Stimulated activated CD8-positive, alpha-beta memory T cell treated with anti-CD3 and anti-CD28 coated beads, Interleukin-7, amount 100 ng/mL, for 48 hours (primary cell): ENCODE results near the gene SCAPER.
"Not testable (repeated sequence)": the region's sequence is repeated elsewhere in the genome, so short reads cannot be mapped to it uniquely, and the experiment has no call there.

Source experiments
- DNase-seq, 2 donors: peaks; one replicate each; pipeline ENCODE4 v3.0.0-alpha.2; 2020; ENCODE audit warnings: low read depth in 1 of 2; ENCODE audit errors: extremely low read depth in 1 of 2

SCAPER gene

GRCh38 chr15:76584868-76585575 is 320.1 kb downstream of the SCAPER start:
- DNase-seq, result no peak

DNA sequence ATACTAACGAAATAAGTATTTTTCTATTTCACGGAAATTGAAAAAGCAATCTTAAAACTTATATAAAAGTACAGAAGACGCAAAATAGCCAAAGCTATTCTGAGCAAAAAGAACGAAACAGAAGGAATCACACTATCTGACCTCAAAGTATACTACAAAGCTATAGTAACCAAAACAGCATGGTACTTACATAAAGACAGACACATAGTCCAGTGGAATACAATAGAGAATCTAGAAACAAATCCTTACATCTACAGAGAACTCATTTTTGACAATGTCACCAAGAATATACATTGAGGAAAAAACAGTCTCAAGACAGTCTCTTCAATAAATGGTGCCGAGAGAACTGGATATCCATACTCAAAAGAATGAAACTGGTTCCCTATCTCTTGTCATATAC is 322.6 kb downstream of the SCAPER start:
- no peak for DNase-seq

DNA sequence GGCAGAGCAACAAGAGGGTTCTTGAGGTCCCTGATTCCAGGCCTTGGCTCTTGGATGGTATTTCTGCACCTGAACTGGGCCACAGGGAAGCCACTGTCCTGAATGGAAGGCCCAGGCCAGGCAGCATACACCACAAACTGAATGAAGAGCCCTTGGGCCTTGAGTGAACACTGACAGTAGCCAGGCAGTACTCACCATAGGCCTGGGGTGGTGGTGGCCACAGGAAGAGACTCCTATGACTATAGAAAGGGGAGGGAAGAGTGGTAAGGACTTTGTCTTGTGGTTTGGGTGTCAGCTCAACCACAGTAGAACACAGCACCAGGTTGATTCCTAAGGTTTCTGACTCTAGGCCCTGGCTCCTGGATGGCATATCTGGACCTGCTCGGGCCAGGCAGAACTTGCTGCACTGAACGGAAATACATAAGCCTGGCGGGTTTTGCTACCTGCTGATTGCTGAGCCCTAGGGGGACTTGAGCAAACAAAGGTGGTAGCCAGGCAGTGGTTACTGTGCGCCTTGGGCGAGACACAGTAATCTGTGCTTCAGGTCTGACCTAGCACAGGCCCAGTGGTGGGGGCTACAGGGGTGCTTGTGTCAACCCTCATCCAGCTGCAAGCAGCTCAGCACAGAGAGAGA is 327.1 kb downstream of the SCAPER start:
- no peak for DNase-seq

- DNase-seq, result peak in 1 of 2 donors; percentile 0
These were observed 328.4 kb downstream of the SCAPER start for GRCh38 chr15:76576523-76577279.

DNA sequence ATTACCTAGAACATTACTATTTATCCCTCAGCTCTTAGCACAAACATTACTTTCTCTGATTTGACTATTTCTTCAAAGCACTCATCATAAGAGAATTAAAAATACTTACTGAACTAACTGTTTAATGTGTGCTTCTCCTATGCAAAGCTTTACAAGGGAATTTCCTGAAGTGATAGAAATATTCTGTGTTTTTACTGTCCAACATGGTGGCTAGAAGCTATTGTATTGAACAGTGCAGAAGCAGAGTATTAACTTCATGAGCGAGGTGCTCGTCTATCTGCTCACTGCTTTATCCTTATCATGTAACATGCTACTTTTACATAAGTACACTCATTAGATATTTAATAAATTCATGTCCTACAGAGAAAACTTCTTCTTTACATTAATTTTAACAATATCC is 329.5 kb downstream of the SCAPER start:
- DNase-seq, result no peak

GRCh38 chr15:76575274-76575673 is 329.9 kb downstream of the SCAPER start:
- DNase-seq, result no peak

DNA sequence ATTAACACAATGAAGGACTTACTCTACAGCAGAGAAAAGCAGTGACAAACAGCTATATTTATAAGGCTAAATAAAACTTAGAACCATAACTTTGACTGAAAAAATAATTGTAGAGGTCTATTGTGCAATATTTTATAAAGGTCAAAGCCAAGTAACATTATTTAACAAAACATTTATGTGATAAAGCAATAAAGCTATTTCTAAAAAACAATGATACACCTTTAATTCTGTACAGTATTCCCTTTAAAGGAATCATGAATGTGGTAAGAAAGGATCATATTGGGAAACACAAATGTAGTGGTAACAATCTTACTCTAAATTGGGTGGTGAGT is 332.2 kb downstream of the SCAPER start:
- no peak for DNase-seq

DNA sequence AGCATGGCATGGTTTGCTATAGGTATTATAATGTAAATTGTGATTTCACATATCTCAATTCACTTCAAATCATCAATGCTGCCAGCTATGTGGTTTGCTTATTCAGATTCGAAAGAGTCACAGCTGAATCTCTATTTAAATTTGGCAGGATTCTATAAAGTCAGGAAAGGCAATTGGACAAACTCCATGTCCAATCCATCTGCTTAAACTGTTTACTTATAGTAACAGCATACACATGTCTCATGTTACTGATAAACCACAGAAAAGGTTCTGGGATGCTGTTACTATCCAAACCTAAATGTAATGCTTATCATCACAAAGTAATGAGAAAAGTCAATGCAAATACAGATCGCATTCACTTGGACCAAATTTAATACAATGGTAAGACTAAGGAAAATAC is 338.9 kb downstream of the SCAPER start:
- DNase-seq, result no peak

DNA sequence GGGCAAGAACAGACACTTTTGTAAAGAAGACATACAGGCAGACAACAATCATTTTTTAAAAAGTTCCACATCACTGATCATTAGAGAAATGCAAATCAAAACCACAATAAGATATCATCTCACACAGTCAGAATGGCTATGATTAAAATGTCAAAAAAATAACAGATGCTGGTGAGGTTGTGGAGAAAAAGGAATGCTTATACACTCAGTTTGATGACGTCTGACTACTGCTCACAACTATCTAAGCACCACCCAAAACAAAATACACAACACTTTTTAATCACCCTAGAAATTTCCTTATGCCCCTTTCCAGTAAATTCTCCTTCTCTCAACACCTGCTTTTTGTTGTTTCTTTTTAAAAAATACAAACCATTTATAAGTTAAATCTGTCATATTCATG is 339.8 kb downstream of the SCAPER start:
- DNase-seq, result no peak

GRCh38 chr15:76555247-76555646 is 349.9 kb downstream of the SCAPER start:
- DNase-seq, result no peak

DNA sequence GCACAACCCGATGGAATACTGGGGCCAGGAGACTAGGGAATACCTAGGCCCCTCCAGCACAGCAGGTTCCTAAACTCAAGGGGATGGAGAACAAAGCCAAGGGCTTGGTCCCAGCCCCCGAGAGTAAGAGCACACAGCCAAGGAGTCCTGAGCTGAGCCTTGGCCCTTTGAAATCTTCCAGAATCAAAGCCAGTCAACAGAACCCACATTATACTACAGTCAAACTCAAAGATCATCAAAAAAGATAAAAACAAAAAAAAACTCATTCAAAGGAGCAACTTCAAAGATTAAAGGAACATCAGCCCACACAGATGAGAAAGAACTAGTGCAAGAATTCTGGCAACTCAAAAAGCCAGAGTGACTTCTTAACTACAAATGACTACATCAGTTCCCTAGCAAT is 351.6 kb downstream of the SCAPER start:
- DNase-seq, result no peak

DNA sequence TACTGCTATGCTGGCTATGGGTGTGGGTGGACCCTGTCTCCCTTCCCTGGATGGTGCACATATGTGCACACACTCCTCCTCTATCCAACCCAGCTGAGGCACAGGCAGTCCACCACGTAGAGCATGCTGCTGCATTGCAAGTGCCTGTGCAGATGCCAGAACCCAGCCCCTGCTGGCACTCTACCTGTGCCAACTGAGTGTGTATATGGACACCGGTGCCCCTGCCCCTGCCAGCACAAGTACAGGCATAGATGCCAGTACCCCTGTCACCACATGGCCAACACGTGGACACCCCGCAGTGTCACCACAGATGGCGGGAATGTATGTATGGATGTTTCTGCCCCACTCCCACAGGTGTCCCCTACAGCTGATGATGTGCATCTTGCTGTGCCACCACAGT is 352.0 kb downstream of the SCAPER start:
- no peak for DNase-seq

- DNase-seq, result no peak
These were observed 358.3 kb downstream of the SCAPER start for GRCh38 chr15:76546805-76547204.

GRCh38 chr15:76533995-76534394 is 371.1 kb downstream of the SCAPER start:
- DNase-seq, result no peak

DNA sequence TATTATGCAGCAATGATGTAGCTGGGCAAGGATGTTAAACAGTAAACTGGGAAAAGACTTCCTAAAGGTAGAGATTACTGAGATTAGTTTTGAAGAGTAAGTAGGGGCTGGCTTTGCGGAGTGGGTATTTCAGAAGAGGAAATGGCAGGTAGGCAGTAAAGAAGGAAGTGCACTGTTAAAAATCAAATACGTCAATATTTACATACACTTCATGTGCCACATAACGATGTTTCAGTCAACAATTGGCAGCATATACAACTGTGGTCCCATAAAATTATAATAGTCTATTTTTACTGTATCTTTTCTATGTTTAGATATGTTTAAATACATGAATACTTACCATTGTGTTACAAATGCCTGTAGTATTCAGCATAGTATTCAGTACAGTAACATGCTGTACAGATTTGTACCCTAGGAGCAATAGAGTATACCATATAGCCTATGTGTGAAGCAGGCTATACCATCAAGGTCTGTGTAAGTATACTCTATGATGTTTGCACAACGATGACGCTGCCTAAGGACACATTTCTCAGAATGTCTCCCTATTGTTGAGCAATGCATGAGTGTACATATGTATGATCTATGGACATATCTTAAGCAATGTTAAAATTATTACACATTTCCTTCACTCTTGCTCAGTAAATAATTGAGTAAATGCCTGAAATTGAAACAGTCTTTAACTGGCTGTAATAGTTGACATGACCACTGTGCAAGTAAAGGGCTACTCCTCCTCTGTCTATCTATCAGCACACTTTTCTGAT is 371.9 kb downstream of the SCAPER start:
- DNase-seq, result no peak

GRCh38 chr15:76529911-76530310 is 375.2 kb downstream of the SCAPER start:
- no peak for DNase-seq

GRCh38 chr15:76526111-76526510 is 379.0 kb downstream of the SCAPER start:
- no peak for DNase-seq

GRCh38 chr15:76517910-76518309 is 387.2 kb downstream of the SCAPER start:
- DNase-seq, result no peak

- DNase-seq, result no peak
These were observed 390.9 kb downstream of the SCAPER start for GRCh38 chr15:76514282-76514681.

DNA sequence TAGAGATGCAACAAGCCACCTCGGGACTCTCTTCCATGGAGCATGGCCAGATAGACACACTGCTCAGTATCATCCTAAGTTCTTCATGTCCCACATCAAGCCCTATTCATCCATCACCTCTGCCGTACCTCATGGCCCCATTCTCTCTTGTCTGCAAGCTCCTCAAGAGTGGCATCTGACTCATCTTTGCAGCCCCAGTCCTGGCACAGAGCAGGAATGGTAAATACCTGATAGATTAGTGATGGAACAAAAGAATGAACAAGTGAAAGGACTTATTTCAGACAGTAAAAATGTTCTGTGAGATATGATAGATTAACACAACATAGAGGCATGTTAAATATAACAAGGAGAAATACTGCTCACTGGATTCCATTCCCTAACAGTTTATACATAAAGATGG is 392.2 kb downstream of the SCAPER start:
- DNase-seq, result no peak

DNA sequence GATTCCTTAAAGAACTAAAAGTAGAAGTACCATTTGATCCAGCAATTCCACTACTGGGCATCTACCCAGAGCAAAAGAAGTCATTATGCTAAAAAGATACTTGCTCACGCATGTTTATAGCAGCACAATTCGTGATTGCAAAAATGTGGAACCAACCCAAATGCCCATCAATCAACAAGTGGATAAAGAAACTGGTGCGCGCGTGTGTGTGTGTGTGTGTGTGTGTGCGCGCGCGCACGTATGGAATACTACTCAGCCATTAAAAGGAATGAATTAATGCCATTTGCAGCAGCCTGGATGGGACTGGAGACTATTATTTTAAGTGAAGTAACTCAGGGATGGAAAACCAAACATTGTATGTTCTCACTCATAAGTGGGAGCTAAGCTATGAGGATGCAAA is 394.5 kb downstream of the SCAPER start:
- DNase-seq, result not testable (repeated sequence)
